Measurements from ENCODE around the gene ASPHD1.

DNA sequence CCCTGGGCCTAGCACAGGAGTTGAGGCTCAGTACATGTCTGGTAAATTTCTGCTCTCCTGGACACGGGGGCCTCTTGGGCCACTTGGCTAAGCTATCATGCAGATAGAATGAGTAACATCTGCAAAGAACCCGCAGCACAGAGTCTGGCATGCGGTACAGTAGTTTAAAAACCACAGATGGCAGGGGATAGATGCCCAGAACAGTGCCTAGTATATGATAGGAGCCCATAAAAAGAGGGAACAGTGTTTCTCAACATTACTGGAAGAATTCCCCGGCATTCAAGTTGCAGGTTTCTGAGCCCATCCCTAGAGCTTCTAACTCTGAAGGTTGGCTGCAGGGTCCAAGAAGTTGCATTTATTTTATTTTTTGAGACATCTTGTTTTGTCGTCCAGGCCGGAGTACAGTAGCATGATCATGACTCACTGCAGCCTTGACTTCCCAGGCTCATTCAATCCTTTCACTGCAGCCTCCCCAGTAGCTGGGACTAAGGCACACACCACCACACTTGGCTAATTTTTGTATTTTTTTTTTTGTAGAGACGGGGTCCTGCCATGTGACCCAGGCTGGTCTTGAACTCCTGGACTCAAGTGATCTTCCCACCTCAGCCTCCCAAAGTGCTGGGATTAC is 43.0 kb upstream of the ASPHD1 start:
- TF ChIP-seq, protein P1, sequence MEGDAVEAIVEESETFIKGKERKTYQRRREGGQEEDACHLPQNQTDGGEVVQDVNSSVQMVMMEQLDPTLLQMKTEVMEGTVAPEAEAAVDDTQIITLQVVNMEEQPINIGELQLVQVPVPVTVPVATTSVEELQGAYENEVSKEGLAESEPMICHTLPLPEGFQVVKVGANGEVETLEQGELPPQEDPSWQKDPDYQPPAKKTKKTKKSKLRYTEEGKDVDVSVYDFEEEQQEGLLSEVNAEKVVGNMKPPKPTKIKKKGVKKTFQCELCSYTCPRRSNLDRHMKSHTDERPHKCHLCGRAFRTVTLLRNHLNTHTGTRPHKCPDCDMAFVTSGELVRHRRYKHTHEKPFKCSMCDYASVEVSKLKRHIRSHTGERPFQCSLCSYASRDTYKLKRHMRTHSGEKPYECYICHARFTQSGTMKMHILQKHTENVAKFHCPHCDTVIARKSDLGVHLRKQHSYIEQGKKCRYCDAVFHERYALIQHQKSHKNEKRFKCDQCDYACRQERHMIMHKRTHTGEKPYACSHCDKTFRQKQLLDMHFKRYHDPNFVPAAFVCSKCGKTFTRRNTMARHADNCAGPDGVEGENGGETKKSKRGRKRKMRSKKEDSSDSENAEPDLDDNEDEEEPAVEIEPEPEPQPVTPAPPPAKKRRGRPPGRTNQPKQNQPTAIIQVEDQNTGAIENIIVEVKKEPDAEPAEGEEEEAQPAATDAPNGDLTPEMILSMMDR (conservative IDR thresholded peaks at IDR 0.05; ENCODE audit: low read depth, low read length) = no peak
- no peak for TF ChIP-seq EZH2 (IDR thresholded peaks at IDR 0.05; ENCODE audit: low read length, unreplicated experiment)
- no peak for TF ChIP-seq EZH2phosphoT487 (IDR thresholded peaks at IDR 0.05; ENCODE audit: borderline replicate concordance, low read length)
